Measurements from ENCODE around the gene ADK.

DNA sequence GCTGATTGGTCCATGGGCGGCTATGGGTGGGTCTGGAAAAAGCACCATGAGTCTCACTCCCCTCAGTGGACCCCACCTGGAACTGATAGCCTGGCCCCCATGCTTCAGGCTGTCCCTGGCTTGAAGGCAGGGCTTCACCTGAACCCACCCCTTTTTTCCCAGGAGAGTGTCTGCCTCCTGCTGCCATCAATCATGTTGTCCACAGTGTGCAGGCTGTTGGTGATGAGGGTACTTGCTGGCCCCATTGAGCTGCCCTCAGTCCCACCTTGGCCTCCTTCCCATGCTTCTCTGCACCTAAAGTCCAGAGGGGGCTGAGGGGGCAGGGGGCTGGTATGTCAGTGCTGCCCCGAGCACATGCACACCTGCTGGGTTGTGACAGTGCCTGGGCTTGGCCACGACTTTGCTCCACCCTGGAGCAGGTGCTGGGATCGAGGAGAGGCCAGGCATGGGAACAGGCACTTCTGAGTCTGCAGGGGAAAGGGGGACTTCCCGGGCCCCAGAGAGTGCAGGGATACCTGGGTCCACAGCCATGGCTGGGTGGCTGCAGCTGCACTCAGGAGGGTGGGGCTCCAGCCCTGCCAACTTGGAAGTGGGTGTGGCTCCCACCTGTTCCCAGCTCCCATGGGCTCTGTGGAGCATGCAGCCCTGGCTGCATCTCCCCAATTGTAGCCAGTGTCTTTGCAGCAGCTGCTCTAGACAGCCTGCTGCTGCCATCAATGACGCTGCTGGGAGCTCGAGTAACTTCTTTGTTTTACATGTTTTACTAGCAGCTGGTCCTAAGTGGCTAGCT lies 56.9 kb downstream of the ADK start:
- TF ChIP-seq, protein P1, sequence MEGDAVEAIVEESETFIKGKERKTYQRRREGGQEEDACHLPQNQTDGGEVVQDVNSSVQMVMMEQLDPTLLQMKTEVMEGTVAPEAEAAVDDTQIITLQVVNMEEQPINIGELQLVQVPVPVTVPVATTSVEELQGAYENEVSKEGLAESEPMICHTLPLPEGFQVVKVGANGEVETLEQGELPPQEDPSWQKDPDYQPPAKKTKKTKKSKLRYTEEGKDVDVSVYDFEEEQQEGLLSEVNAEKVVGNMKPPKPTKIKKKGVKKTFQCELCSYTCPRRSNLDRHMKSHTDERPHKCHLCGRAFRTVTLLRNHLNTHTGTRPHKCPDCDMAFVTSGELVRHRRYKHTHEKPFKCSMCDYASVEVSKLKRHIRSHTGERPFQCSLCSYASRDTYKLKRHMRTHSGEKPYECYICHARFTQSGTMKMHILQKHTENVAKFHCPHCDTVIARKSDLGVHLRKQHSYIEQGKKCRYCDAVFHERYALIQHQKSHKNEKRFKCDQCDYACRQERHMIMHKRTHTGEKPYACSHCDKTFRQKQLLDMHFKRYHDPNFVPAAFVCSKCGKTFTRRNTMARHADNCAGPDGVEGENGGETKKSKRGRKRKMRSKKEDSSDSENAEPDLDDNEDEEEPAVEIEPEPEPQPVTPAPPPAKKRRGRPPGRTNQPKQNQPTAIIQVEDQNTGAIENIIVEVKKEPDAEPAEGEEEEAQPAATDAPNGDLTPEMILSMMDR (conservative IDR thresholded peaks at IDR 0.05; ENCODE audit: low read length) = no peak
- TF ChIP-seq EZH2phosphoT487 (IDR thresholded peaks at IDR 0.05; ENCODE audit: borderline replicate concordance) = no peak

Data from Loucy (cell line).